Stimulated activated CD8-positive, alpha-beta memory T cell treated with anti-CD3 and anti-CD28 coated beads, Interleukin-4, amount 100 ng/mL, for 48 hours (primary cell): ENCODE results near the gene PALM2AKAP2.
A peak's percentile ranks its signal among the peaks of the same experiment; 100 is the strongest.
"Not testable (repeated sequence)": the region's sequence is repeated elsewhere in the genome, so short reads cannot be mapped to it uniquely, and the experiment has no call there.

Source experiments
- DNase-seq: peaks from one replicate; pipeline ENCODE4 v3.0.0-alpha.2; 2020

The PALM2AKAP2 gene

GRCh38 chr9:109811876-109812275, 31.9 kb downstream of the PALM2AKAP2 start:
- DNase-seq: no peak

- no peak for DNase-seq
These were observed 32.3 kb downstream of the PALM2AKAP2 start for GRCh38 chr9:109812331-109812730.

- no peak for DNase-seq
These were observed 32.9 kb downstream of the PALM2AKAP2 start for GRCh38 chr9:109812818-109813281.

- no peak for DNase-seq
These were observed 33.3 kb downstream of the PALM2AKAP2 start for GRCh38 chr9:109813303-109813702.

- no peak for DNase-seq
These were observed 33.8 kb downstream of the PALM2AKAP2 start for GRCh38 chr9:109813829-109814228.

GRCh38 chr9:109815366-109815947, 35.5 kb downstream of the PALM2AKAP2 start:
- no peak for DNase-seq

- DNase-seq: no peak
These were observed 36.5 kb downstream of the PALM2AKAP2 start for GRCh38 chr9:109816490-109816889.

GRCh38 chr9:109817146-109817845, 37.3 kb downstream of the PALM2AKAP2 start:
- no peak for DNase-seq

GRCh38 chr9:109817846-109818472, 38.0 kb downstream of the PALM2AKAP2 start:
- DNase-seq: peak; percentile 62

GRCh38 chr9:109821711-109822110, 41.7 kb downstream of the PALM2AKAP2 start:
- no peak for DNase-seq

- DNase-seq: not testable (repeated sequence)
These were observed 45.4 kb downstream of the PALM2AKAP2 start for GRCh38 chr9:109825383-109825782.

GRCh38 chr9:109826559-109826958, 46.6 kb downstream of the PALM2AKAP2 start:
- DNase-seq: no peak

- DNase-seq: no peak
These were observed 48.3 kb downstream of the PALM2AKAP2 start for GRCh38 chr9:109828254-109828653.
